H1 (cell line): ENCODE measurements around the gene ATE1. TPM values are rescaled to one million over a fixed set of nuclear protein-coding genes. Genes with fewer than 3 reads are reported as not detected.

Experiments
- BACH1 ChIP-seq: IDR thresholded peaks from 2 replicates; pipeline ENCODE4 v1.6.1; 2012; ENCODE audit warnings: low read length, improper control_type of control experiment
- CBX5 ChIP-seq: fragments of 300-800, 300-1000 bp; sonication (generic); IDR thresholded peaks from 2 replicates; pipeline ENCODE4 v1.7.1; 2016; ENCODE audit warnings: antibody characterized with exemption, low read length, low read depth
- CHD2 ChIP-seq: IDR thresholded peaks from 2 replicates; pipeline ENCODE4 v1.6.1; 2012; ENCODE audit warnings: low read length, improper control_type of control experiment
- EGR1 ChIP-seq: IDR thresholded peaks from 2 replicates; pipeline ENCODE4 v1.6.1; 2011; ENCODE audit warnings: low read depth, low read length, borderline replicate concordance
- GABPA ChIP-seq: IDR thresholded peaks from 2 replicates; pipeline ENCODE4 v1.6.1; 2011; ENCODE audit warnings: mild to moderate bottlenecking, low read length, moderate library complexity, borderline replicate concordance; ENCODE audit not compliant: insufficient read depth
- JUN ChIP-seq: IDR thresholded peaks from 2 replicates; pipeline ENCODE4 v1.6.1; 2011; ENCODE audit warnings: low read depth, mild to moderate bottlenecking, improper control_type of control experiment, low read length
- KDM4A ChIP-seq: IDR thresholded peaks from one replicate; pipeline ENCODE4 v1.7.1; 2012; ENCODE audit warnings: low read depth, mild to moderate bottlenecking, moderate library complexity, low read length, inconsistent platforms; ENCODE audit not compliant: severe bottlenecking
- MAX ChIP-seq: IDR thresholded peaks from 2 replicates; pipeline ENCODE4 v1.6.1; 2012; ENCODE audit warnings: inconsistent platforms
- NRF1 ChIP-seq: IDR thresholded peaks from 2 replicates; pipeline ENCODE4 v1.6.1; 2011; ENCODE audit warnings: mild to moderate bottlenecking, low read depth, low read length, improper control_type of control experiment
- POLR2A ChIP-seq, 2 experiments: IDR thresholded peaks; 1 replicate in 1 of 2; 2 replicates in 1 of 2; pipeline ENCODE4 v1.6.1; 2011; ENCODE audit warnings: low read depth in 2 of 2, low read length in 2 of 2, mild to moderate bottlenecking in 2 of 2; ENCODE audit errors: control extremely low read depth in 1 of 2
- RAD21 ChIP-seq, 2 experiments: IDR thresholded peaks in 1 of 2; conservative IDR thresholded peaks in 1 of 2; 2 replicates each; pipeline ENCODE4 v1.6.1; 2011; ENCODE audit warnings: low read depth in 2 of 2, low read length in 2 of 2, improper control_type of control experiment in 1 of 2, inconsistent platforms in 1 of 2, mild to moderate bottlenecking in 1 of 2, moderate library complexity in 1 of 2
- RNF2 ChIP-seq: fragments of 200-900, 300-1000 bp; sonication (generic); IDR thresholded peaks from 2 replicates; pipeline ENCODE4 v1.7.1; 2016; ENCODE audit warnings: borderline replicate concordance, low read depth, mild to moderate bottlenecking, antibody characterized with exemption, low read length; ENCODE audit not compliant: poor library complexity, severe bottlenecking; ENCODE audit errors: missing control alignments
- SIX5 ChIP-seq: IDR thresholded peaks from 2 replicates; pipeline ENCODE4 v1.6.1; 2011; ENCODE audit warnings: mild to moderate bottlenecking, low read depth, low read length
- SP4 ChIP-seq: IDR thresholded peaks from 2 replicates; pipeline ENCODE4 v1.6.1; 2012; ENCODE audit warnings: low read length, inconsistent platforms
- TAF1 ChIP-seq: IDR thresholded peaks from 2 replicates; pipeline ENCODE4 v1.6.1; 2011; ENCODE audit warnings: mild to moderate bottlenecking, low read depth, low read length
- TBP ChIP-seq: IDR thresholded peaks from 2 replicates; pipeline ENCODE4 v1.6.1; 2011; ENCODE audit warnings: low read depth, low read length, improper control_type of control experiment
- USF2 ChIP-seq: IDR thresholded peaks from 2 replicates; pipeline ENCODE4 v1.6.1; 2011; ENCODE audit warnings: low read length, improper control_type of control experiment
- polyA plus RNA-seq, 7 experiments: library from polyadenylated mRNA; depleted of rRNA in 3 of 7; stranded (reverse) in 5 of 7; unstranded in 2 of 7; fragments of >200 nt in 5 of 7; fragments of 200-250 nt in 2 of 7; gene quantifications; 1 replicate in 5 of 7; 2 replicates in 1 of 7; 4 replicates in 1 of 7; pipeline versions ENCODE4 v1.2.1 to v1.2.3, GENCODE V29; 2011 to 2013; ENCODE audit warnings: missing spikeins in 2 of 7, mixed read lengths in 2 of 7
- total RNA-seq: library from RNA; stranded (reverse); fragmentation: NEBNext Ultra II Directional; extraction: Animal tissue kit (Norgen Biotek cat#: 25700); gene quantifications from 2 replicates; pipeline ENCODE4 v1.2.1, GENCODE V29; 2021
- TF ChIP-seq, protein P1 (sequence below): IDR thresholded peaks from 2 replicates; pipeline ENCODE4 v1.6.1; 2012; ENCODE audit warnings: low read length, inconsistent platforms

Gene ATE1
- total and polyA plus RNA-seq, 2 of the 8 experiments (the other 6 are each of a cell fraction or from before 2014, with no cell fraction given), result 8.8 to 26.9 TPM

- TF ChIP-seq SP4 (peak; percentile 74; the same call in 1 of the 2 replicates), GABPA (peak; percentile 38; the same call in 1 of the 2 replicates), SIX5 (peak; percentile 45; the same call in 1 of the 2 replicates), USF2 (no peak), KDM4A (peak; percentile 68), MAX (peak; percentile 73), BACH1 (no peak), RAD21 (IDR thresholded peaks at IDR 0.05 in 1 of 2, conservative IDR thresholded peaks at IDR 0.05 in 1 of 2; ENCODE audit: low read depth in 2 of 2, low read length in 2 of 2) (peak; percentile 1 to 21; a peak in 3 of 4 replicates), CHD2 (0 out of 2 replicates have a peak, but pooled peaks have one; percentile 52), EGR1 (peak; percentile 40; the same call in 1 of the 2 replicates), RNF2 (no peak), POLR2A (IDR thresholded peaks at IDR 0.05; ENCODE audit: control extremely low read depth in 1 of 2, low read depth in 2 of 2, low read length in 2 of 2) (peak; percentile 90 to 98), TAF1 (peak; percentile 92), NRF1 (no peak), CBX5 (no peak), JUN (no peak), TBP (peak; percentile 89)
- TF ChIP-seq, protein P1, sequence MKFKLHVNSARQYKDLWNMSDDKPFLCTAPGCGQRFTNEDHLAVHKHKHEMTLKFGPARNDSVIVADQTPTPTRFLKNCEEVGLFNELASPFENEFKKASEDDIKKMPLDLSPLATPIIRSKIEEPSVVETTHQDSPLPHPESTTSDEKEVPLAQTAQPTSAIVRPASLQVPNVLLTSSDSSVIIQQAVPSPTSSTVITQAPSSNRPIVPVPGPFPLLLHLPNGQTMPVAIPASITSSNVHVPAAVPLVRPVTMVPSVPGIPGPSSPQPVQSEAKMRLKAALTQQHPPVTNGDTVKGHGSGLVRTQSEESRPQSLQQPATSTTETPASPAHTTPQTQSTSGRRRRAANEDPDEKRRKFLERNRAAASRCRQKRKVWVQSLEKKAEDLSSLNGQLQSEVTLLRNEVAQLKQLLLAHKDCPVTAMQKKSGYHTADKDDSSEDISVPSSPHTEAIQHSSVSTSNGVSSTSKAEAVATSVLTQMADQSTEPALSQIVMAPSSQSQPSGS, result 0 out of 2 replicates have a peak, but pooled peaks have one; percentile 48
Measured at GRCh38 chr10:121927841-121928527, at the start of gene ATE1 (continued).
